ENCODE results near the gene RDH5.
"Not testable (repeated sequence)": the region's sequence is repeated elsewhere in the genome, so short reads cannot be mapped to it uniquely, and the experiment has no call there.

The RDH5 gene

DNA sequence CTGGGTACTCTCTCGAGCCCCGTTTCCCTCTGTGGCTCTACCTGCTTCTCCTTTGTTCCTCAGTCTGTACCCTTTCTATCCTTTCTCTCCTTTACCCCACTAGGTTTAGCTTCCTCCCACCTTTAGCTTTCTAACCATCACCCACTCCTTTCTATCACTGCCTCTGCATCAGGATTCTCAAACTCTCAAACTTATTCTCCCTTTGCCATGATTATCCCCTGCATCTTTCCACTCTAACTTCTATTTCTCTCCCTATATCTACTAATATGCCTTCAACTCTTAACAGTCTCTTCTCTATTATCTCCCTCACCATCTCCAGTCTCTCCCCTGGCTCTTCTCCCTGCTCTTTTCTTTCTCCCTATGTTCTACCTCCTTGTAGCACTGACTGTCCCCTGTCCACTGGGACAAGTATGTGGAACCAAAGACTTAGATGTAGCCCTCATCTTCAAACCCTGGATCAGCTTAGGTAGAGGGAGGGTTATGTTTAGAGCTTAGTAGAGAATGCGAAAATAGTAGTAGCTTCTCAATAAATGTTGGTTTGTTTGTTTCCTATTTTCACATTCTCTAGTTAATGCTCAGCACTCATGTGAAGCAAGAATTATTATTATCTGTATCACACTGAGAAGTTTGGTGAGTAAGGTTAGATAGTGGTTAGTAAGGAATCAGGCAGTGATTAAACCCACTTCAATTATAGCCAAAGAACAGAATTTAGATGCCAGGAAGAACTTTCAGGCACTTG, 26.1 kb downstream of the RDH5 start:
- FAIRE-seq (no peak), DNase-seq (ENCODE audit: insufficient read length, low spot score) (no peak)
- TF ChIP-seq POLR2A (IDR thresholded peaks at IDR 0.05; ENCODE audit: low read depth, low read length), result no peak

DNA sequence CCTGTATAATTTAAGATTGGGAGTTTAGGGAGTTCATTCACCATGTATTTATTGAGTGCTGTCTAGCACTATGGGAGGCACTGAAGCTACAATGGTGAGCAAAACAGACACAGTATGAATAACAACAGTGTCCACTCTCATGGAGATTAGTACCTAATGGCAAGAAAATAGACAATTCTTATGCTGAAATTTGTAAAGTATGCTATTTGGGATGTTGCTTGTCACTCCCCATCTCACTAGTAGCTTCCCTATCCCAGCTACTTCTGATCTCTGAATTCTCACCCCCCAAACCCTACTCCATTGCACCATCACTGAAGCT, 26.7 kb downstream of the RDH5 start:
- FAIRE-seq, result no peak
- DNase-seq (ENCODE audit: insufficient read length, low spot score), result no peak
- no peak for TF ChIP-seq POLR2A (IDR thresholded peaks at IDR 0.05; ENCODE audit: low read depth, low read length)

DNA sequence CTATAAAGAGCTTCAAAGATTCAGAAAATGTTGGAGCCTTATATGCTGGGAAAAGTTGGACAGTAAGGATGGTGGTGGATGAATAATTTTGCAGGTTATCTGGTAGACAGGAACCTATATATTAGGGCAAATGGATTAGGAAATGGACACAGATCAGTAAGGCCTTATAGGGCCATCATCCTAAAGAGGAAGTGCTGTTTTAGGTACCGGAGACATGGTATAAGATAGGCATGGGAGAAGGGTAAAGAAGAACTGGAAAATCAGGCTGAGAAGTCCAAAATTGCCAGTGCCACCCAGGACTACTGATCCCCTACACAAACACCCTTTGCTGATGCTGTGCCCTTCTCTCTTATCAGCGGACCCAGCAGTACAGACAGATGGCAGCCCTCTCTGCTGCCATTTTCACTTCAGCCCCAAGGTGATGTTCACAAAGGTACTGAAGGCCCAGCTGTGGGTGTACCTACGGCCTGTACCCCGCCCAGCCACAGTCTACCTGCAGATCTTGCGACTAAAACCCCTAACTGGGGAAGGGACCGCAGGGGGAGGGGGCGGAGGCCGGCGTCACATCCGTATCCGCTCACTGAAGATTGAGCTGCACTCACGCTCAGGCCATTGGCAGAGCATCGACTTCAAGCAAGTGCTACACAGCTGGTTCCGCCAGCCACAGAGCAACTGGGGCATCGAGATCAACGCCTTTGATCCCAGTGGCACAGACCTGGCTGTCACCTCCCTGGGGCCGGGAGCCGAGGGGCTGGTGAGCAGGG, 28.2 kb downstream of the RDH5 start:
- FAIRE-seq (no peak), DNase-seq (ENCODE audit: insufficient read length, low spot score) (no peak)
- no peak for TF ChIP-seq POLR2A (IDR thresholded peaks at IDR 0.05; ENCODE audit: low read depth, low read length)

DNA sequence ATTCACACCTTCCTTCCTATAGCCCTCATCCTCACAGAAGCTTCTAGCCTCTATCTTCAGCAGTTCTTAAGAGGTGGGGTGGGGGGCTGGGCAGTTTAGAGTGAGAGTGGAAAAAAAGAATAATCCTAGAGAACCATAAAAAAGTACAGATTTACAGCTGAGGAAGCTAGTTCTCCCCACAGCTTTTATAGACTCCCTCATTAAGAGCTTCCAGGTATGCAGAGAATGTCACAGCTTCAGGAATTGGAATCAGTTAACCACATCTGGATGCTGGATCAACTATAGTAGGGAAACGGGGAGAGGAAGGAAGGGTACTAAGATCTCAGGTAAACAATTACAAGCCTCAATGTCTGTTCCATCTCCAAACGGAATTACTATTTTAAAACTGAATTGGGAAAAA, 35.1 kb downstream of the RDH5 start:
- FAIRE-seq, result no peak
- no peak for DNase-seq (ENCODE audit: insufficient read length, low spot score)
- TF ChIP-seq POLR2A (IDR thresholded peaks at IDR 0.05; ENCODE audit: low read depth, low read length), result no peak

DNA sequence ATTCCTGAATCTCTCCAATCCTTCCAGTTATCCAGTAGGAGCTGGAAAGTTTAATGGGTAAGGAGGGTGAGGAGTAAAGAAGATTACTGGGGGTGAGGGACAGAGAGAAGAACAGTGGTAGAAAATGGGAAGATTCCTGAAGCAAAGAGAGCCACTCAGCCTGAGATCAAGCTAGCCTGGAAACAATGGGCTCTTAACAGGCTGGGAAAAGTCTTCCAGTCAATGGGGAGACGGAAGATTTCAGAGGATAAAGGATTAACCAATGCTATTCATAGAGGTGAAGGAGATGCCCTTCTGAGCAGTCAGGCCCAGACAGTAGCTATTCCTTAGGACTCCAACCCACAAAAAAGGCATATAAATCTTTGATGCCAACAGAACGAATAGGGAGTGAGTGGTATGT, 37.5 kb downstream of the RDH5 start:
- DNase-seq (ENCODE audit: insufficient read length, low spot score), result no peak
- FAIRE-seq, result no peak
- no peak for TF ChIP-seq POLR2A (IDR thresholded peaks at IDR 0.05; ENCODE audit: low read depth, low read length)

DNA sequence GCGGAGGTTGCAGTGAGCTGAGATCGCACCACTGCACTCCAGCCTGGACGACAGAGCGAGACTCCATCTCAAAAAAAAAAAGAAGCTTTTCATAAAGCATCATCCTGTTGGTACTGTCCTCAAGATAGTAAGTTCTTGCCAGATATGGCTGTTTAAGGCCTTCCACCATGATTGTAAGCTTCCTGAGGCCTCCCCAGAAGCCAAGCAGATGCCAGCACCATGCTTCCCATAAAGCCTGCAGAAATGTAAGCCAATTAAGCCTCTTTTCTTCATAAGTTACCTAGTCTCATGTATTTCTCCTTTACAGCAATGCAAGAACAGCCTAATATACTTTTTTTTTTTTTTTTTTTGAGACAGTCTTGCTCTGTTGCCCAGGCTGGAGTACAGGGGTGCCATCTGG, 38.4 kb downstream of the RDH5 start:
- DNase-seq (ENCODE audit: insufficient read length, low spot score); FAIRE-seq: not testable (repeated sequence)

DNA sequence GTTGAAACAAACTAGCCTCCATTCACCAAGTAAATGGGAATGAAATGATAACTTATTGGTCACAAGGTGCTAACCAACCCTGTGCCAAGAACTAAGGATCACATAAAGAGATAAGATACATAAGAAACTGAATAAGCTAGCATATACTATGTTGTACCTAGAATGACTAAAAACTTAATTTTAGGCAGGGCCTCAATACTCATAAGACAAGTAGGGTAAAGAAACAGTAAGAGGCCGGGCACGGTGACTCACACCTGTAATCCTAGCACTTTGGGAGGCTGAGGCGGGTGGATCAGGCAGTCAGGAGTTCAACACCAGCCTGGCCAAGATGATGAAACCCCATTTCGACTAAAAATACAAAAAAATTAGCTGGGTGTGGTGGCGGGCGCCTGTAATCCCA, 40.5 kb downstream of the RDH5 start:
- no peak for DNase-seq (ENCODE audit: insufficient read length, low spot score)
- no peak for FAIRE-seq
- TF ChIP-seq POLR2A (IDR thresholded peaks at IDR 0.05; ENCODE audit: low read depth, low read length), result no peak

DNA sequence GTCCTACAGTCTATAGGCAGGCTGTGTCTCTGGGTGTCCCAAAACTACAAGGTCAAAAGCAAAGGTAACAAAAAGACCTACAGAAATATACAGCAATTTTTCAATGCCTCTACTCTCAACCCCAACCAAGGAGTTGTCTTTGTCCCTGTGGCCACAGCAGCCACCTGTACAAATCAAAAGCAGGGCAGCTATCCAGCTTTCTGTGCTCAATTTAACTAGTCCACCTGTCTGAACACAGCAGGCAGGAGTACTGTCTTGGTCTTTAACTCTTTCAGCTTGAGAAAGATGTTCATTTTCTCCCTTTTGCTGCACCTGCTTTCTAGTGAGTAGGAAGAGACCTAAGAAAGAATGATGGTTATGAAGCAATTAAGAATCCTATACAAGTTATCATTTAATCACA, 42.5 kb downstream of the RDH5 start:
- TF ChIP-seq POLR2A (IDR thresholded peaks at IDR 0.05; ENCODE audit: low read depth, low read length), result no peak
- no peak for FAIRE-seq
- DNase-seq (ENCODE audit: insufficient read length, low spot score), result no peak

DNA sequence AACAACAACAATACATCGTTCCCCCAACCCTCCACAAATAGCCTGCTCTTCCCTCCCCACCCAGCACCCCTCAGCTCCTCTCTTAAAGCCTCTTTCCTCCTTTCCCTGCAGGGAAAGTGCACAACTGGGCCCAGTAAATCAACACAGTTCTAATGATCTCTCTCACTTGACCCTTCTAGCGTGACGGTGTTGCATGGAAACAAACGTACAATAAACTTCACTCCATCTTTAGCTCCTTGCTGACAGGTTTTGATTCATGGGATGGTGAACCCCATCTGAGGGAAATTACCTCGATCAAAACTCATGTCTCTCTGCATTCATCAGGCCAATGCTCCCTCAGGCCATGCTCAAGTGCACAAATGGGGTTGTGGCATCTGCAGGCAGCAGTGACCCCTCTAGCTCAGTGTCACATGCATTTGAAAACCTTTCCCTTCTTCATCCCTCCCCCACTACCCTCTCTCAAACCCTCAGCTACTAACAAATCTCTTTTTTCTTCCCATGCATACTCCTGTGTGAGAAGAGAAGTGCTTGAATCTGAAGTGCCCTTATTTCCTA, 45.6 kb downstream of the RDH5 start:
- DNase-seq (ENCODE audit: insufficient read length, low spot score) (no peak), FAIRE-seq (no peak)
- TF ChIP-seq POLR2A (IDR thresholded peaks at IDR 0.05; ENCODE audit: low read depth, low read length), result no peak

DNA sequence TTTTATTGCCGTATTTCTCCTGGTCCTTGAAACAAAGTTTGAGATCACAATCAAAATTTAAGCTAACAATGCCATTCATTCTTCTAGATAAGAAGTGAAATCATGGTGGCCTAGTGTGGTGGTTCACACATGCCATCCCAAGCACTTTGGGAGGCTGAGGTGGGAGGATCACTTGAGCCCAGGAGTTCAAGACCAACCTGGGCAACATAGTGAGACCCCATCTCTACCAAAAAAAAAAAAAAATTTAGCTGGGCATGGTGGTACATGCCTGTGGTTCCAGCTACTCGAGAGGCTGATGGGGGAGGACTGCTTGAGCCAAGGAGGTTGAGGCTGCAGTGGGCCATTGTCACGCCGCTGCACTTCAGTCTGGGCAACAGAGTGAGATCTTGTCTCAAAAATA, 47.0 kb downstream of the RDH5 start:
- DNase-seq (ENCODE audit: insufficient read length, low spot score) (no peak), FAIRE-seq (no peak)
- TF ChIP-seq POLR2A (IDR thresholded peaks at IDR 0.05; ENCODE audit: low read depth, low read length), result no peak

DNA sequence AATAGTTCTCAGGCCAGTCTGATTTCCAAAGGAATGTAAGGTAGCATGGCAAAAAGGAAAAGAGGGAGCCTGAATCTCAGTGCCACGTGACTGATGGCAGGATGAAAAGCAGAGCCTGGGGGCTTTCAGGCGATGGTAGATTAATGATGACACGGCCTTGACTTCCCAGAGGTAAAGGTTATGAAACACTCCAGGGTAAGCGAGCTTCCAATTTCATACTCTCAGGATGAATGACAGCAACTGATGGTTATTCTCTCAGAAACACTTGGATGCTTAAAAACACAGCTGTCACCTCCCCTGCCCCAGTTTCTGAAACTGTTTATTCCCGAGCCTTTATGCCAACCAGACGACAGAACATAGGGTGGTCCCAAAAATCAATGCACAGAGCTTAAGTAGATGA, 51.5 kb downstream of the RDH5 start:
- no peak for TF ChIP-seq POLR2A (IDR thresholded peaks at IDR 0.05; ENCODE audit: low read depth, low read length)
- no peak for FAIRE-seq
- no peak for DNase-seq (ENCODE audit: insufficient read length, low spot score)

Measured in H54 (cell line).